Uterus (tissue), 2 donors: Measurements from ENCODE around the gene SLC9A8.

Experiments
- POLR2A ChIP-seq, 2 donors: fragments of 450-650 bp; IDR thresholded peaks; one replicate each; pipeline ENCODE4 v1.6.1; 2016; ENCODE audit warnings: antibody characterized with exemption in 2 of 2, mild to moderate bottlenecking in 1 of 2, moderate library complexity in 1 of 2
- TF ChIP-seq, protein P1 (sequence below), 4 experiments: fragments of 200-600 bp in 2 of 4; fragments of 450-650 bp in 2 of 4; sonication (generic) in 2 of 4; IDR thresholded peaks; one replicate each; pipeline ENCODE4 v1.5.1; 2016 to 2019; ENCODE audit warnings: antibody characterized with exemption in 4 of 4, mild to moderate bottlenecking in 2 of 4, moderate library complexity in 1 of 4

DNA sequence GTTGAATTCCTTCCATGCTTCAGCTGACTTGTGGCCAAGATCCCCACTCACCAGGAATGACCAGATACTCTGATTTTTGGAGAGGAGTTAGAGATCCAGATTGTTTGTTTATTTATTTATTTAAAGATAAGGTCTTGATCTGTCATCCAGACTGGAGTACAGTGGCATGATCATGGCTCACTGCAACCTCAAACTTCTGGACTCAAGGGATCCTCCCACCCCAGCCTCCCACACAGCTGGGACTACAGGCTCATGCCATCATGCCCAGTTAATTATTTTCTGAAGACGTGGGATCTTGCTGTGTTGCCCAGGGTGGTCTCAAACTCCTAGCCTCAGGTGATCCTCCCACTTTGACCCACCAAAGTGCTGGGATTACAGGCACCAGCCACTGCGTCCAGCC lies 106.8 kb downstream of the SLC9A8 start:
- TF ChIP-seq, protein P1, sequence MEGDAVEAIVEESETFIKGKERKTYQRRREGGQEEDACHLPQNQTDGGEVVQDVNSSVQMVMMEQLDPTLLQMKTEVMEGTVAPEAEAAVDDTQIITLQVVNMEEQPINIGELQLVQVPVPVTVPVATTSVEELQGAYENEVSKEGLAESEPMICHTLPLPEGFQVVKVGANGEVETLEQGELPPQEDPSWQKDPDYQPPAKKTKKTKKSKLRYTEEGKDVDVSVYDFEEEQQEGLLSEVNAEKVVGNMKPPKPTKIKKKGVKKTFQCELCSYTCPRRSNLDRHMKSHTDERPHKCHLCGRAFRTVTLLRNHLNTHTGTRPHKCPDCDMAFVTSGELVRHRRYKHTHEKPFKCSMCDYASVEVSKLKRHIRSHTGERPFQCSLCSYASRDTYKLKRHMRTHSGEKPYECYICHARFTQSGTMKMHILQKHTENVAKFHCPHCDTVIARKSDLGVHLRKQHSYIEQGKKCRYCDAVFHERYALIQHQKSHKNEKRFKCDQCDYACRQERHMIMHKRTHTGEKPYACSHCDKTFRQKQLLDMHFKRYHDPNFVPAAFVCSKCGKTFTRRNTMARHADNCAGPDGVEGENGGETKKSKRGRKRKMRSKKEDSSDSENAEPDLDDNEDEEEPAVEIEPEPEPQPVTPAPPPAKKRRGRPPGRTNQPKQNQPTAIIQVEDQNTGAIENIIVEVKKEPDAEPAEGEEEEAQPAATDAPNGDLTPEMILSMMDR (IDR thresholded peaks at IDR 0.05) = no peak
- no peak for TF ChIP-seq POLR2A (IDR thresholded peaks at IDR 0.05)
